Activated CD4-positive, alpha-beta T cell treated with anti-CD3 and anti-CD28 coated beads, Interleukin-2, amount 10 ng/mL, durations not matched to agents 7 days and 5 days (primary cell): ENCODE data around the gene WWTR1. TPM values are rescaled to one million over a fixed set of nuclear protein-coding genes. Genes with fewer than 3 reads are reported as not detected.

Experiments
- CTCF ChIA-PET: fragments of 350-600 bp; sonication (Branson Sonifier 250); formaldehyde crosslinking; loops from one replicate; lab custom pipeline; 2021; ENCODE audit warnings: antibody characterized with exemption; lab: Charles Lee
- POLR2A ChIA-PET: fragments of 350-600 bp; sonication (Branson Sonifier 250); formaldehyde crosslinking; loops from one replicate; lab custom pipeline; 2021; ENCODE audit warnings: antibody characterized with exemption; lab: Charles Lee
- DNase-seq: peaks from one replicate; pipeline ENCODE4 v3.0.0-alpha.2; 2020
- H3K27ac Mint-ChIP-seq: one replicate; pipeline ENCODE4 v1.8.0; 2021; ENCODE audit warnings: mild to moderate bottlenecking, moderate library complexity, mixed read lengths
- H3K27me3 Mint-ChIP-seq: one replicate; pipeline ENCODE4 v1.8.0; 2021; ENCODE audit warnings: mixed read lengths
- H3K36me3 Mint-ChIP-seq: one replicate; pipeline ENCODE4 v1.8.0; 2021; ENCODE audit warnings: low read depth, mixed read lengths
- H3K4me1 Mint-ChIP-seq: one replicate; pipeline ENCODE4 v1.8.0; 2021; ENCODE audit warnings: mixed read lengths
- H3K4me3 Mint-ChIP-seq: one replicate; pipeline ENCODE4 v1.8.0; 2021; ENCODE audit warnings: mild to moderate bottlenecking, moderate library complexity, mixed read lengths
- H3K9me3 Mint-ChIP-seq: one replicate; pipeline ENCODE4 v1.8.0; 2021; ENCODE audit warnings: mixed read lengths
- total RNA-seq, 2 experiments: library from RNA; stranded (reverse); gene quantifications; one replicate each; pipeline ENCODE4 v1.2.3, GENCODE V29; 2021

The WWTR1 gene
- total RNA-seq, 2 experiments from 2014 or later, result 0.27 to 0.77 TPM

GRCh38 chr3:149581248-149581647 lies 76.6 kb downstream of the WWTR1 start:
- DNase-seq, result no peak
- Mint-ChIP-seq H3K27ac (no peak overlapping the region), H3K27me3 (peaks cover 21% of the 10 kb centered on the region), H3K36me3 (no peaks in the 10 kb centered on the region), H3K4me1 (peaks cover 27% of the 10 kb centered on the region), H3K9me3 (no peaks in the 10 kb centered on the region), H3K4me3 (no peak overlapping the region)
- ChIA-PET POLR2A (no interaction called here), CTCF (interaction anchor here (0.6 kb wide), 1 partner anchor 68 kb away, joined by 3 read pairs; no protein-coding TSS in a partner anchor)

DNA sequence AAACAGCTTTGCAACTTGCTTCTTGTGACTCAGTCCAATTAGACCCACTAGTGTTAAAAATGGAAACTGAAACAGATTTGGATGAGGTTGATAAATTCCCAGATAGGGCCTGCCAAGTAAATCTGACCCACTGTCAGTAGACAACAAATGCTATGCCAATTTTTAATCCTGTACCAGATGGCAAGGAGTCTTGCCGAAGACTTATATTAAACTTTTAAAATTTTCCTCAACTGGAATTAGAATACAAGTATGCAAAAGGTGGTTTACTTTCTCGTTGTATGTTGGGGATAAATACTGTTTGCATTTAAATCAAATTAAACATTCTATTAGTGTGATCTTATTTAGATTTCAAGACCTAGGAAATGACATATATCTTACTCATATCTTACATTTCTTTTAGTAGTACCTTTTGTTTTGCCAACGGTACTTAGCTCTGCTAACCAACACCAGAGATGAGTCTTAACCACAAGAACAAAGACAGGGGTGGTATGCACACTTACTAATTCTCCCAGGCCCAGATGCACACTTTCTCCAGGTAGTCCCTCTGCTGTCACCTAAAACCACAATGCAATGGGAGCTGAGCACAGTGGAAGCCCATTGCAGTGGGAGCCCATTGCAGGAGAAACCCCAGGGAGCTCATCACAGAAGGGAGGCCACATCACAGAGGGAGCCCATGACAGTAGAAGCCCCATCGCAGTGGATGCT lies 77.8 kb downstream of the WWTR1 start:
- DNase-seq, result no peak
- no peak overlapping the region for H3K4me3 Mint-ChIP-seq

GRCh38 chr3:149579161-149579560 lies 78.7 kb downstream of the WWTR1 start:
- Mint-ChIP-seq H3K36me3 (peaks cover 4% of the 10 kb centered on the region), H3K9me3 (peaks cover 5% of the 10 kb centered on the region), H3K4me3 (no peak overlapping the region), H3K4me1 (peaks cover 43% of the 10 kb centered on the region), H3K27ac (no peak overlapping the region), H3K27me3 (peaks cover 7% of the 10 kb centered on the region)
- ChIA-PET CTCF (interaction anchor here (1.0 to 1.4 kb wide), 3 partner anchors 9 to 13 kb away, joined by 3 read pairs; no protein-coding TSS in a partner anchor), POLR2A (no interaction called here)
- no peak for DNase-seq

More for the DNA sequence above, 77.8 kb downstream of the WWTR1 start:
- H3K9me3 Mint-ChIP-seq, result peaks cover 3% of the 10 kb centered on the region
- H3K27ac Mint-ChIP-seq, result no peak overlapping the region
- H3K4me1 Mint-ChIP-seq, result peaks cover 39% of the 10 kb centered on the region
- POLR2A ChIA-PET, result no interaction called here
- H3K36me3 Mint-ChIP-seq, result no peaks in the 10 kb centered on the region
- peaks cover 14% of the 10 kb centered on the region for H3K27me3 Mint-ChIP-seq
- CTCF ChIA-PET, result interaction anchor here (0.6 to 1.4 kb wide), 4 partner anchors 9 to 688 kb away, joined by 3 read pairs; no protein-coding TSS in a partner anchor

GRCh38 chr3:149577801-149578200 lies 80.0 kb downstream of the WWTR1 start:
- Mint-ChIP-seq H3K4me1 (peaks cover 46% of the 10 kb centered on the region), H3K27me3 (no peaks in the 10 kb centered on the region), H3K36me3 (peaks cover 7% of the 10 kb centered on the region), H3K9me3 (peaks cover 5% of the 10 kb centered on the region), H3K4me3 (no peak overlapping the region), H3K27ac (no peak overlapping the region)
- POLR2A ChIA-PET, result no interaction called here
- no peak for DNase-seq
- CTCF ChIA-PET, result no interaction called here

DNA sequence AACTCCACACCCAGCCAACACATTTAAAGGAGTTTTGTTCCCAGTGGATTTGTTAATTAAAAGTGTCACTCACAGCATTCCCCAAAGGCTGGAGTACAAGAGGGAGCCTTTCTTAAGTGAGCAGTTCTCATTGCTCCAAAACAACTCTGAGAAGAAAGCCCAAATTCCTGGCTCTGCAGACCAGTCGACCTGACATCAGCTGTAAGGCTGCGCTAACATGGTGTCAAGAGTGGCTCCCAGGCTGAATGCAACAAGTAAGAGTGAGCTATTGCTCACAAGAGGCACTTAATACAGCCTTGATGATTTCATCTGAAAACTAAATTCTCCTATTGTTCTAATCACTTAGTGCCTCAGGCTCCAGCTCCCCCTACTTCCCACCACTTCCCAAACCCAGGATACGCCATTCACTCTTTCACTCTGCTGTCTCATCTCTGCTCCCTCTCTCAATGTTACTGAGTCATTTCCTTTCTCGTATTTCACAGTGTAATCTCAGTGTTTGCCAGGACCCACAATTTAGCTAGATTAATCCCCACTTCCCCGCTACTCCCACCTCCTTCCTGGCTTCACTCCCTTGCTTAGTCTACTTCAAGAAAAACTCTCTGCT lies 81.8 kb downstream of the WWTR1 start:
- Mint-ChIP-seq H3K9me3 (peaks cover 5% of the 10 kb centered on the region), H3K4me1 (peaks cover 48% of the 10 kb centered on the region), H3K36me3 (peaks cover 7% of the 10 kb centered on the region), H3K27me3 (no peaks in the 10 kb centered on the region), H3K27ac (no peak overlapping the region), H3K4me3 (no peak overlapping the region)
- ChIA-PET CTCF (interaction anchor here (0.7 to 0.8 kb wide), 2 partner anchors 45 to 66 kb away, joined by 3 to 7 read pairs; no protein-coding TSS in a partner anchor), POLR2A (interaction anchor here (0.6 kb wide), 1 partner anchor 126 kb away, joined by 3 read pairs; no protein-coding TSS in a partner anchor)
- DNase-seq, result no peak

GRCh38 chr3:149575213-149575960 lies 82.4 kb downstream of the WWTR1 start:
- peaks cover 7% of the 10 kb centered on the region for H3K36me3 Mint-ChIP-seq
- peaks cover 5% of the 10 kb centered on the region for H3K9me3 Mint-ChIP-seq
- H3K4me1 Mint-ChIP-seq, result peaks cover 46% of the 10 kb centered on the region
- no peak for DNase-seq
- ChIA-PET POLR2A (no interaction called here), CTCF (no interaction called here)
- no peak overlapping the region for H3K27ac Mint-ChIP-seq
- H3K27me3 Mint-ChIP-seq, result peaks cover 2% of the 10 kb centered on the region
- no peak overlapping the region for H3K4me3 Mint-ChIP-seq

- ChIA-PET CTCF (interaction anchor here (1.8 kb wide), 1 partner anchor 179 kb away, joined by 4 read pairs; the partner anchor contains the start of gene COMMD2), POLR2A (no interaction called here)
- H3K27me3 Mint-ChIP-seq, result peaks cover 2% of the 10 kb centered on the region
Observed at GRCh38 chr3:149572796-149573414, 84.9 kb downstream of the WWTR1 start.

GRCh38 chr3:149571381-149571780 lies 86.4 kb downstream of the WWTR1 start:
- POLR2A ChIA-PET, result no interaction called here
- DNase-seq, result no peak
- peaks cover 5% of the 10 kb centered on the region for H3K27me3 Mint-ChIP-seq
- peaks cover 29% of the 10 kb centered on the region for H3K4me1 Mint-ChIP-seq
- H3K9me3 Mint-ChIP-seq, result peaks cover 5% of the 10 kb centered on the region
- CTCF ChIA-PET, result no interaction called here
- H3K4me3 Mint-ChIP-seq, result no peak overlapping the region
- peaks cover 7% of the 10 kb centered on the region for H3K36me3 Mint-ChIP-seq
- no peak overlapping the region for H3K27ac Mint-ChIP-seq

More at GRCh38 chr3:149572796-149573414, 84.9 kb downstream of the WWTR1 start:
- H3K4me1 Mint-ChIP-seq, result peaks cover 32% of the 10 kb centered on the region
- no peak overlapping the region for H3K4me3 Mint-ChIP-seq
- H3K9me3 Mint-ChIP-seq, result peaks cover 5% of the 10 kb centered on the region
- DNase-seq, result no peak
- H3K27ac Mint-ChIP-seq, result no peak overlapping the region
- H3K36me3 Mint-ChIP-seq, result peaks cover 7% of the 10 kb centered on the region

DNA sequence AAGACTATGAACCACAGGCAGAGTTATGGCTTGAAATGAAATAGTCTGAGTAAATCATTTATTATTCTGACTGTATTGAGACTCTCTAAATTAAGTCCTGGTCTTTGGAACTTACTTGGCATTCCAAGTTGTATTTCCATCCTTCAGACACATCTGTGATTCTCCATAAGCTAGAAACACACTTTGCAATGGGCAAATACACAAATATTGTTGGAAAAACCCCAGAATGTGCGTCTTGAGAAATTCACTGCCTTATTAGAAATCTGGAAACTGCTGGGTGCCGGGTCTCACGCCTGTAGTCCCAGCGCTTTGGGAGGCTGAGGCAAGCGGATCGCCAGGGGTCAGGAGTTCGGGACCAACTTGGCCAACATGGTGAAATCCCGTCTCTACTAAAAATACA lies 87.8 kb downstream of the WWTR1 start:
- Mint-ChIP-seq H3K4me3 (no peak overlapping the region), H3K27ac (no peak overlapping the region), H3K27me3 (peaks cover 8% of the 10 kb centered on the region), H3K9me3 (peaks cover 3% of the 10 kb centered on the region), H3K36me3 (peaks cover 7% of the 10 kb centered on the region), H3K4me1 (peaks cover 16% of the 10 kb centered on the region)
- POLR2A ChIA-PET, result no interaction called here
- CTCF ChIA-PET, result interaction anchor here (0.8 to 1.2 kb wide), 3 partner anchors 9 to 197 kb away, joined by 3 read pairs; no protein-coding TSS in a partner anchor
- no peak for DNase-seq

DNA sequence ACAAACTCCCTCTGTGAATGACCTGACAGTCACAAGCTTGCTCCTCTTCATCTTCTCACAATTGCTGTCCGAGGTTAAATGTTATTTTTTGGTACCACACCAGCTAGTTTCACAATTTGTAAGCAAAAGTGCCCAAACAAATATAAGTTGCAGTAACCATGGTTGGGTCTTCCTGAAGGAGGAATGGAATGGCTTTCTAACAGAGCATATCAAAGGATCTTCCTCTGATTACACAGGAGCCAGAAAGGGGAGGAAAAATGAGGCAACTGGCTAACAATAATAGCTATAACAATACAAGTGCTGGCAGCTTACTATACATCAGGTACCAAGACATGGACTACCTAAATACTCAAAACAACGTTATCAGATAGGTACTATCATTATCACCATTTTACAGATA lies 90.4 kb downstream of the WWTR1 start:
- Mint-ChIP-seq H3K9me3 (no peaks in the 10 kb centered on the region), H3K4me1 (peaks cover 9% of the 10 kb centered on the region), H3K27ac (no peak overlapping the region), H3K4me3 (no peak overlapping the region), H3K27me3 (peaks cover 11% of the 10 kb centered on the region), H3K36me3 (no peaks in the 10 kb centered on the region)
- POLR2A ChIA-PET, result interaction anchor here (0.6 kb wide), 1 partner anchor 933 kb away, joined by 4 read pairs; no protein-coding TSS in a partner anchor
- no peak for DNase-seq
- CTCF ChIA-PET, result interaction anchor here (1.3 kb wide), 1 partner anchor 63 kb away, joined by 4 read pairs; no protein-coding TSS in a partner anchor

DNA sequence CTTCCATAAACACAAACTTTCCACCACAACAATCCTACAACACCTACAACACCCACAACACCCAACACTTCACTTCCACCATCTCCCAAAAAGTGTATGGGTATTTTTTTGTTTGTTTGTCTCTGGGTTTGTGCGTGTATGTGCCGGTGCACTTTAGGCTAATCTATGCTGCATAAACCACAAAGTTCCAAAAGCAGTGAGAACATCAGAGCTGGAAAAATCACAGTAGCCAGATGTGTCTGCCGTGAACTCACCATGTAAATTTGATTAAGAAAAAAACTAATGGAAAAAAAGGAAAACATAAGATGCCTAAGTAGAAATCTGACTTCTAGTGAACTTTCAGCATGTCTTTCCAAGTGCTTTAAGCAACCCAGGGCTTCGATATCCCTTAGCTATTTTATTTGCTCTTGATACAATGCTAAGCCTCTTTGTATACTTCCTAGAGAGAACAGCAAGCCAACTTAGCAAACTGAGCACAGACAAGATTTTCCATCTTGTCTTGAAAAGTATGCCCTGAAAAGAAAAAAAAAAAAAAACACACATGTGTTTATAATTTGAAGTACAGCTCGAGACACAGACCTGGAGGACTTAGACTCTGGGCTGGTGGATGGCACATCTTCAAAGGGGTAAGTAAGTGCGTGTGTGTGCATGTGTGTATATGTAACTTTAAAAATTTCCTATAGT lies 91.4 kb downstream of the WWTR1 start:
- Mint-ChIP-seq H3K4me3 (no peak overlapping the region), H3K36me3 (no peaks in the 10 kb centered on the region), H3K27me3 (peaks cover 14% of the 10 kb centered on the region), H3K27ac (no peak overlapping the region), H3K4me1 (peaks cover 4% of the 10 kb centered on the region), H3K9me3 (no peaks in the 10 kb centered on the region)
- ChIA-PET POLR2A (no interaction called here), CTCF (interaction anchor here (1.3 kb wide), 1 partner anchor 64 kb away, joined by 4 read pairs; no protein-coding TSS in a partner anchor)
- DNase-seq, result no peak

DNA sequence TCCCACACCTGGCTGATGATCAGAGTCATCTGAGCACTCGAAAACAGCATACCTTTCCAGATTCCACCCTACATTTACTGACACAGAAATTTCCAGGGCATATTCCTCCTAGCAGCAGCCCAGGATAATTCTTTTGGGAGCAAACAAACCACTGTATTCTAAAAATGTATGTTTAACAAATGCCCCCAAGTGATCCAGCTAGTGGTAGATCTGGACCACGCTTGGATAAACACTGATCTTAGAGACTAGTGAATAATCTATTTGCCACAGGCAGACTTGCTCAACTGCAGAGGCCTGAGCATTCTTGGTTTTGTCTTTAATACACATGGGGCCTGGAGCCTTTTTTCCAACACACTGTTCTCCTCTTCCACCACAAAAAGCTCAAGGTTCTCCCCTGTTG lies 93.7 kb downstream of the WWTR1 start:
- Mint-ChIP-seq H3K4me3 (no peak overlapping the region), H3K27ac (no peak overlapping the region), H3K4me1 (no peaks in the 10 kb centered on the region), H3K9me3 (no peaks in the 10 kb centered on the region), H3K27me3 (peaks cover 16% of the 10 kb centered on the region), H3K36me3 (no peaks in the 10 kb centered on the region)
- ChIA-PET CTCF (no interaction called here), POLR2A (no interaction called here)
- DNase-seq, result no peak
